ENCODE data around the gene OR4D10. TPM values are rescaled to one million over a fixed set of nuclear protein-coding genes. Genes with fewer than 3 reads are reported as not detected.

Gene OR4D10
- total and polyA plus RNA-seq, 2 of the 8 experiments (the other 6 are each of a cell fraction or from before 2014, with no cell fraction given): not detected

GRCh38 chr11:59528711-59529110, 55.6 kb downstream of the OR4D10 start (continued):
- TF ChIP-seq RBBP5 (IDR thresholded peaks at IDR 0.05; ENCODE audit: borderline replicate concordance, low read depth, low read length): no peak

Other genes with a start within 250 kb of the OR4D10 start
- gene OR5AN1, start 114.4 kb upstream of the OR4D10 start, total RNA-seq (2021; fragmentation: NEBNext Ultra II Directional; extraction: Animal tissue kit (Norgen Biotek cat#: 25700)): not detected in 2 replicates
- gene OR5AN1, start 114.4 kb upstream of the OR4D10 start, polyA plus RNA-seq (2011; rRNA removed): not detected in 2 replicates
- gene OR5A2, start 46.9 kb upstream of the OR4D10 start, total RNA-seq (2021; fragmentation: NEBNext Ultra II Directional; extraction: Animal tissue kit (Norgen Biotek cat#: 25700)): not detected in 2 replicates
- gene OR5A2, start 46.9 kb upstream of the OR4D10 start, polyA plus RNA-seq (2011; rRNA removed): not detected in 2 replicates
- not detected in 2 replicates for gene OR5A1, start 36.8 kb upstream of the OR4D10 start, total RNA-seq (2021; fragmentation: NEBNext Ultra II Directional; extraction: Animal tissue kit (Norgen Biotek cat#: 25700))
- gene OR5A1, start 36.8 kb upstream of the OR4D10 start, polyA plus RNA-seq (2011; rRNA removed): 0.05 TPM in 1 of 2 replicates, not detected in the other
- gene OR4D6, start 16.4 kb upstream of the OR4D10 start, total RNA-seq (2021; fragmentation: NEBNext Ultra II Directional; extraction: Animal tissue kit (Norgen Biotek cat#: 25700)): not detected in 2 replicates
- not detected in 2 replicates for gene OR4D6, start 16.4 kb upstream of the OR4D10 start, polyA plus RNA-seq (2011; rRNA removed)
- gene OR4D11, start 30.3 kb downstream of the OR4D10 start, total RNA-seq (2021; fragmentation: NEBNext Ultra II Directional; extraction: Animal tissue kit (Norgen Biotek cat#: 25700)): not detected in 2 replicates
- gene OR4D11, start 30.3 kb downstream of the OR4D10 start, polyA plus RNA-seq (2011; rRNA removed): not detected in 2 replicates
- gene OR4D9, start 38.2 kb downstream of the OR4D10 start, total RNA-seq (2021; fragmentation: NEBNext Ultra II Directional; extraction: Animal tissue kit (Norgen Biotek cat#: 25700)): not detected in 2 replicates
- gene OR4D9, start 38.2 kb downstream of the OR4D10 start, polyA plus RNA-seq (2011; rRNA removed): not detected in 2 replicates
- gene OSBP, start 142.5 kb downstream of the OR4D10 start, total RNA-seq (2021; fragmentation: NEBNext Ultra II Directional; extraction: Animal tissue kit (Norgen Biotek cat#: 25700)): 41.2 and 43.1 TPM in 2 replicates
- 10.8 and 13.2 TPM in 2 replicates for gene OSBP, start 142.5 kb downstream of the OR4D10 start, polyA plus RNA-seq (2011; rRNA removed)
- gene PATL1, start 195.7 kb downstream of the OR4D10 start, total RNA-seq (2021; fragmentation: NEBNext Ultra II Directional; extraction: Animal tissue kit (Norgen Biotek cat#: 25700)): 33.4 and 33.9 TPM in 2 replicates
- 23.1 and 30.4 TPM in 2 replicates for gene PATL1, start 195.7 kb downstream of the OR4D10 start, polyA plus RNA-seq (2011; rRNA removed)
- gene OR10V1, start 240.5 kb downstream of the OR4D10 start, total RNA-seq (2021; fragmentation: NEBNext Ultra II Directional; extraction: Animal tissue kit (Norgen Biotek cat#: 25700)): not detected in 2 replicates
- not detected in 2 replicates for gene OR10V1, start 240.5 kb downstream of the OR4D10 start, polyA plus RNA-seq (2011; rRNA removed)